OCI-LY3 (cell line): ENCODE data around the gene PLB1.

ENCODE experiments used
- CTCF ChIP-seq: fragments of 200-600, 300-600 bp; sonication (generic); IDR thresholded peaks from 2 replicates; pipeline ENCODE4 v1.5.1; 2014; ENCODE audit warnings: antibody characterized with exemption, low read length, low read depth
- EZH2phosphoT487 ChIP-seq: fragments of 200-600 bp; shearing (Covaris generic); IDR thresholded peaks from 2 replicates; pipeline ENCODE4 v1.6.1; 2018; ENCODE audit warnings: antibody characterized with exemption, mixed run types, low read depth

DNA sequence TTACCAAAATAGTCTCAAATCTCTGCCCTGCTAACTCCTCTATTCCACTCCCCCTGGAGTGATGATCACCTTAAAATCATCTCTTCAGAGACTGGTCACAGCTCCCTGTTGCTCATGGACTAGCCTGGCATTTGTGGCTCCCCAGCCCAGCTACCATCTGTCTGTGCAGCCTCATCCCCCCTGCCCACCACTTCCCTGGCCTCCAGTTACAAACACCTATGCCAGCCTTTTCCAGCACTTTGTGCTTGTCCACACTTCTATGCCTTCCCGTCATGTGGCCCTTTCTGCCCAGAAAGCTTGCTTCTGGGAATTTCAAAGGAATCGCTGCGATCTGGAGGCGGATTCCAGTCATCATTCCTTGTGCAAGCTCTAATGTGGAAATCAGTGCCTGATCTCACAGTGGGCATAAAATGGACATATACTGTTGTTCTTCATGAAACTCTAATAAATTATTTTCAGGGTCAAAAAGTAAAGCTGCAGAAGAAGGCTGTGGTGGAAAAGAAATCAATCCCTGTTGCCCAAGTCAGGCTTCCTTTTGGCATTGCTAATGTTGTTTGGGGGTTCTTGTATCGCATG is 19.4 kb downstream of the PLB1 start:
- TF ChIP-seq CTCF (no peak), EZH2phosphoT487 (no peak)
